Measurements from ENCODE around the gene HPCAL1.
"Not testable (repeated sequence)": the region's sequence is repeated elsewhere in the genome, so short reads cannot be mapped to it uniquely, and the experiment has no call there.

HPCAL1 gene

DNA sequence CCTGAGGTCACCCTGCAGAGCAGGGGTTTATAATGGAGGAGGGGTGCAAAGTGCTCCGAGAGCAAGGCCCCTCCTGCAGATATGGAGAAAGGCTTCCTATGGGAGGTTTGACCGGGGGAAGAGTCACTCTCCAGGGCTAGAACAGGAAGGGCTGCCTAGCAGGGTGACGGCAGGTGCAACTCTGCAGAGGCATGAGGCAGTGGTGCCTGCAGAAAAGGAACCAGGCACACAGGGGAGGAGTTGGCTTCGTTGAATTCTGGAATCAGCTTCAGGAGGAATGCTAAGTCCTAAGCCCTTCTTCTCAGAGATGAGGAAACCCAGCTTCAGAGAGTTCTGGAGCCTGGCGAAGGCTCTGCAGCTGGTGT lies 17.5 kb upstream of the HPCAL1 start:
- no peak for FAIRE-seq

DNA sequence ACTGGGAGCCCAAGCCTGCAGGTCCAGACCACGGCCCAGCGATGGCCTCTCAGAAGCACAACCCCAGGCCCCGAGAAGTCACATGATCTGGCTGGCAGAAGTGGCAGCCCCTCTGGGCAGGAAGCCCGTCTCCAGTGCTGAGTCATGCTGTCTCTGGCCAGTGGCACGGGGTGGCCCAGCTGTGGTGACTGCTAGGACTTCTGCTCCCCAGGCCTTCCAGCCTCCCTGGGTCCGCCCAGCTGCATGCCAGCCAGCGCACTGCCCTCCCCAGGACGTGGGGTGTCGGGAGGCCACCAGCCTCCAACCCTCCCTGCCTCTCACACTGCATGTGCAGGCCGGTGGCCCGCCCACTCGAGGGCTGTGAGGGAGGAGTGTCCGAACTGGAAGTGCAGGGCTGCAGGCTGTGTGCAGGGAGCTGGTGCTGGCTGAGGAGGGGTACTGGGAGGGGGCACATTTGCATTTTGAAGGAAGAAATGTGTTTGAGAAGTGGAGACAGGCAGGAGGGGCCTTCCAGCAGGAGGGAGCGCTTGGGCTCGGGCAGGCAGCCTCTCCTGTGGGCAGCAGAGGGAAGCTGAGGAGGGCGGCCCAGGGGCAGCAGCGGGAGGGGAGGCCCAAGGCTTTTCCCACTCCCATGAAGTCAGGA lies 17.0 kb upstream of the HPCAL1 start:
- FAIRE-seq = no peak

DNA sequence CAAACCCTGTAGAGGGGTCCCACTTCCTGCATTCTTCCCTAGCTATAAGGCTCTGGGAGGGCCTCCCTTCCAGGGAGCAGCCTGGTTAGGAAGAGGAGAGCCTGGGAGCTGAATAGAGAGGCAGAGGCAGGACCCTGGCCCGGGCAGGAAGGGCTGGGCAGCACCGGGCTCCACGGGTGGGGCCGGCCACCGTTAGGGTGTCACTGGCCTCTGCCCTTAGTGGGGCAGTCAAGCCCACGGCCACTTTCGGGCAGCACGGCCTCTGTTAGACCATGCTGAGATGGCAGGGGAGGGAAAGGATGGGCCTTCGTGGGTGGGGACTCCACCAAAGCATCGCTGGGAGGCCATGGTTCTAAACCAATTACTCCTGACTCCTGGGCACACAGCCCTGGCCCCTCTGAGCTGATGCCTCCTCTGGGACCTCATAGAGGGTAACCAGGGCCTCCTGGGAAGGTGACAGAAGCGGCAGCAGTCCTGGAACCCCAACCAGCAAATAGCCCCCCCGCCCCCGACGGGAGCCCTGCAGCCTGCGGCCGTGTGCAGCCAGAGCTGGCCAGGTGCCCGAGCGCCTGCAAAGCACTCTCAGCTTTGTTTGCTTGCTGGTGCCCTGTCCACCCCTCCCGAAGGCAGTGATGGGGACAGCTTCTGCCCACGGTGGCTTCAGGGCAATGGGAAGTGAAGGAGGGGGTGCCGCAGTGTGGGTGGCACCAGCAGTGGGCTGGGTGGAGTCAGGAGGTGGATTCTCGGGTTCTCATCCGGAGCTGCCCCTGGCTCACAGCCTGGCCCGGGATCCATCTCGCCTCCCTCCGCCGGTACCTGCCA lies 16.3 kb upstream of the HPCAL1 start:
- no peak for FAIRE-seq

DNA sequence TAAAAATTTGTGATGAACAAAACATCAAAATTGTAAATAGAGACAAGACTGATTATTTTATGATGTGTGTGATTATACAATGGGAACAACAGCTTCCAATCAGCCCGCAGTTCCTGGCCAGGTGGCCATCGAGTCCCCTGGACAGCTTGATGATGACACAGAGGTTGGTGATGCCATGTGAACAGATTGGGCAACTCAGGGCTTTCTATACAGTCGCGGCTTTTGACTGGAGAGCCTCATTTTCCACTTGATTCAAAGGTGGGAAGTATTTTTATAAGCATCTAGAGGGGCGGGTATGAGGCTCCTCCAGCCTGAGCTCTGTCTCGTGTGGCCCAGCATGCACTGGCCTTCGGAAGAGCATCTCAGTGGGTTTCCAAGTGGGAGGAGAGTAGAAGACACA lies 14.9 kb upstream of the HPCAL1 start:
- FAIRE-seq = no peak

DNA sequence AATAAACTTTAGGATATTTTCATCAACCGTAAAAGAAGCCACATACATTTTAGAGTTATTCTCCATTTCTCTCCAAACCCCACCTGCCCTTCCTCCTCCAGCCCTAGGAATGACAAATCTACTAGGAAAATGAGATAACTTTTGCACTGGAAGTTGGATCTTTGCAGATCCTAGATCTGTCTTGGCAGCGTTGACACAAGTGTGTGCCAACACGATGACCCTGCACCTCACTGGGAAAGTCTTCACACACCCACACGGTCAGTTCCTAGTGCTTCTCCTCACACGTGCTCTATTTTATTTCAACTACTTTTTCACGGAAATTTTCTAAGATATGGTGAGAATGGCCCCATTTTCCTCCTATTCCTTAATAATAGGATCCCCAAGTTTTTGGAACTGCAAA lies 14.1 kb upstream of the HPCAL1 start:
- FAIRE-seq = no peak

DNA sequence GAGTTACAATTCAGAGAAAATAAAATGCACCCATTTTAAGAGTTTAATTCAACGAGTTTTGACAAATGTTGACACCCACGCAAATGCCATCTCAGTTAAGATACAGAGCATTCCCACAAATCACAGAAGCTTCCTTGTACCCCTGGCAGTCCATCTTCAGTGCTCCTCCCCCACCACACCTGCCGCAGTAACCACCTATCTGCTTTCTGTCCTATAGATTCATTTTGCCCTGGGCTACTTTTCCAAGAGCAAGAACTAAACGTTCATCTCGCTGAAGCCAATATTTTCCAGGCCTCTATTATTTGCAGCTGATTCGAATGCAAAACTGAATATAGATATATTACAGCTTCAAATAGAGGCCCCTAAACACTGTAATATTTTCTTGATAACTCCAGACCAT lies 13.4 kb upstream of the HPCAL1 start:
- no peak for FAIRE-seq

DNA sequence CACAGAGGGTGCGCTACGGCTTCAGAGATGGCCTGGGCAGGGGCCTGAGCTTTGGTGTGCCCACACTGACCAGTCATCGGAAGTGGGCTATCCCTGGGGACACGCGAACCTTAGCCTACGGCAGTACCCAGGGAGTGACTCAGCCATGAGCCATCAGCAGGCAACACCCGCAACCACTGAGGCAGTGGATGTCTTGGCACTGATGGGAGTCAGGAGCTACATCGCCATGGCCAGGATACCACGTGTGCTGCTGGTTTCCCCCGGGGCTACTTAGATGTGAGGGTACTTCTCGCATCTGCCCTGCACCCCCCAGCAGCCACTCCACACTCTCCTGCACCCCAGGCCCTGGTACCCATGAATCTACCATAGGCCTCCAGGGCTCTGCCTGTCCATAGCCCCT lies 12.8 kb upstream of the HPCAL1 start:
- FAIRE-seq = no peak

DNA sequence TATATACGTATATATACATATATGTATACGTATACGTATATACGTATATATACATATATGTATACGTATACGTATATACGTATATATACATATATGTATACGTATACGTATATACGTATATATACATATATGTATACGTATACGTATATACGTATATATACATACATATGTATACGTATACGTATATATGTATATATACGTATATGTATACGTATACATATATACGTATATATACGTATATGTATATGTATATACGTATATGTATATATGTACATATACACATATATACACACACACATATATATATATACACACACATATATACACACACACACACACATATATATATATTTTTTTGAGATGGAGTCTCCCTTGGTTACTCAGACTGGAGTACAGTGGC lies 11.3 kb upstream of the HPCAL1 start:
- FAIRE-seq = not testable (repeated sequence)

DNA sequence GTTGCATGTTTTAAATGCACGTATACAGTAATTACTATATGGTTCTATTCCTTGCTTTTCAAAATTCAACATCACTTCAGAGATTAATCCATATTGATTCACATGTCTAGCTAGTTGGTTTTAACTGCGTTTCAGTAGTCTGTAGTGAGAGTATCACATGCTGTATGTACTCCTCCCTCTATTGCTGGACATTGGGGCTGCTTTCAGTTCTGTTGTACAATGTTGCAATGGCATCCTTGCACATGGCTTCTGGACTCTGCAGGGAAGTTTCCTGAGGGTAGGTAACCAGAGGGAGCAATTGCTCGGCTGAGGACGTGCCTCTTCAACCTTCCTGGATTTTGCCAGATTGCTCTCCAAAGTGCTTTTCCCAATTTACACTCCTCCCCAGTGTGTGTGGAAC lies 10.7 kb upstream of the HPCAL1 start:
- no peak for FAIRE-seq

DNA sequence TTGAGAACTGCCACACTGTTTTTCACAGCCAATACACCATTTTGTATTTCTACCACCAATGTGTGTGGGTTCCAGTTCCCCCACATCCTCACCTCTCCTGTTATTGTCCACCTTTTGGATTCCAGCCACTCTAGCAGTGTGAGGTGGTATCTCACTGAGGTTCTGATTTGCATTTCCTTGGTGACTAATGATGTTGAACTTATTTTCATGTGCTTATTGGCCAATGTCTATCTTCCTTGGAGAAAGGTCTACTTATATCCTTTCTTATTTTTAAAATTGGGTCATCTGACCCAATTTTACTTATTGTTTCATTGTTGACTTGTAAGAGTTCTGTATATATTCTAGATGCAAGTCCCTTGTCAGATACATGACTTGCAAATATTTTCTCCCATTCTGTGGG lies 9.1 kb upstream of the HPCAL1 start:
- no peak for FAIRE-seq

DNA sequence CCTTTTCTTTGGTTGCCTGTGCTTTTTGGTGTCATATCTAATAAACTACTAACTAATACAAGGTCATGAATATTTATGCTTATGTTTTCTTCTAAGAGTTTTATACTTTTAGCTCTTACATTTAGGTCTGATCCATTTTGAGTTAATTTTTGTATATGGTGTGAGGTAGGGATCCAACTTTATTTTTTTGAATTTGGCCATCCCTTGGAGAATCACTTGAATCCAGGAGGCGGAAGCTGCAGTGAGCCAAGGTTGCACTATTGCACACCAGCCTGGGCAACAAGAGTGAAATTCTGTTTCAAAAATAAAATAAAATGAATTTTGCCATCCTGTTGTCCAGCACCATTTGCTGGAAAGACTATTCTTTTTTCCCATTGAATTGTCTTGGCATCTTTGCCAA lies 8.6 kb upstream of the HPCAL1 start:
- FAIRE-seq = no peak

DNA sequence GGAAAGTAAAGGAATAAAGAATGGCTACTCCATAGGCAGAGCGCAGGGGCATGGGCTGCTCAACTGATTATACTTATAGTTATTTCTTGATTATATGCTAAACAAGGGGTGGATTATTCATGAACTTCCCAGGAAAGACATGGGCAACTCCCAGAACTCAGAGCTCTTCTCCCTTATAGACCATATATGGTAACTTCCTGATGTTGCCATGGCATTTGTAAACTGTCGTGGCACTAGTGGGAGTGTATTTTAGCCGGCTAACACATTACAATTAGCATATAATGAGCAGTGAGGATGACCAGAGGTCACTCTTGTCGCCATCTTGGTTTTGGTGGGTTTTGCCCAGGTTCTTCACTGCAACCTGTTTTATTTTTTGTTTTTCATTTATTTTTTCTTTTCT lies 7.1 kb upstream of the HPCAL1 start:
- FAIRE-seq = not testable (repeated sequence)

DNA sequence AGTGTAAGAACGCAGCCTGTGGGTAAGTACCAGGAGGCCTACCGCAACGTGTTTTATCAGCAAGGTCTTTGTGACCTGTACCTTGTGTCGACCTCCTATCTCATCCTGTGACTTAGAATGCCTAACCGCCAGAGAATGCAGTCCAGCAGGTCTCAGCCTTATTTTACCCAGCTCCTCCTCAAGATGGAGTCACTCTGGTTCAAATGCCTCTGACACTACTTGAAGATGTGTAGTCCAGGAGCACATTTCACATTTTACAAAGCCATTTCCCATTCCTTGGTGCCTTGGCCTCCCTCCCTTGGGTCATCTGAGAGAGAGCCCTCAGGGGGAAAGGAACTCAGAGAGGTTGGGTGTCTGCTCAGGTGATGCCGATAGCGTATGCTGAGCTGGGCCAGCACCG lies 6.6 kb upstream of the HPCAL1 start:
- no peak for FAIRE-seq

DNA sequence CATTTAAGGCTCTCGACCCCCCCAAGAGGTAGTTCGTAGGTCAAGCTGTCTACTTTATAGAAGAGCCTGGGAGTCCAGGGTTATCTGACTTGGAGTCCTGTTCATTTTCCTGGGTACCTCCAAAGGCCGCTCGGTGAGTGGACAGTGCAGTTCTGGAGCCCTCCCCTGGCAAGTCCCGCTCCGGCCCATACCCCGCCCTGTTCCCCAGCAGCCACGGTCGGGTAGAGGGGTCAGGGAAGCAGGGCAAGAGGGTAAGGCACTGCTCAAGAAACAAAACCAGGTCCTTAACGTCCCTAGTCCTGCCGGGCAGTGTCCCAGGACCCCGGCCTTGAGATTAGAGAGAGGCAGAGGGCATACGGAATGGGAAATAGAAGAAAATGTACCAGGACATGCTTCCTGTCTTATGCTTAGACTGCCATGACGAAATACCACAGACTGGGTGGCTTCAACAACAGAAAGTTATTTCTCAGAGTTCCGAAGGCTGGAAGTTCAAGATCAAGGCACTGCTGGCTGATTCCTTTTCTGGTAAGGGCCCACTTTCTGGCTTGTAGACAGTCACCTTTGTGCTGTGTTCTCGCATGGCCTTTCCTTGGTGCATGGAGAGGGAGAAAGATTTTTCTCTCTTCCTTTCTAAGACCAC lies 5.4 kb upstream of the HPCAL1 start:
- FAIRE-seq = no peak

DNA sequence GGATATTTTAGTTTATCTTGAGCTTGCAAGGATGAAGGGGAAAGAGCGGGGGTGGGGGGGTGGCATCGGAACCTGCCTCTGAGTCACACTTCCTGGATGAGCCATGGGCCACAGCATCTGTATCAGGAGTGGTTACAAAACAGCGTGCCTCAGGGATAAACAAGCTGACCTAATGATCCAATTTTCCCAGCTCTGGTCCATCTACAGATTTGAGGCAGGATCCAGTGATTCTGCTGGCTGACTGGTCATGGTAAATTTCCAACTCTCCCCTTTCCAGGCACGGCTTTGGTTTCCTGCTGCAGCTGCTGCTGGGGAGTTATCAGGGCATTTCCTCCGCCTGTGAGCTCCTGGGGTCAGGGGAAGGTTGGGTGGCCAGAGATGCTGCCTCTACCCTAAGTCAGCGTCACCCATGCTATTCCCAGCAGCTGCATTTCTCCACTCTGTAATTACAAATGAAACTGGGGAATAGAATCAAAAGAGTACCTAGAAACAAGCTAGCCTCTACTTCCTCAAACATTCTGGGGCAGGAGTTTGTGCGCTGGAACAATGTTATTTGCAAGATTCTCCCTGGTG lies 4.7 kb upstream of the HPCAL1 start:
- no peak for FAIRE-seq

DNA sequence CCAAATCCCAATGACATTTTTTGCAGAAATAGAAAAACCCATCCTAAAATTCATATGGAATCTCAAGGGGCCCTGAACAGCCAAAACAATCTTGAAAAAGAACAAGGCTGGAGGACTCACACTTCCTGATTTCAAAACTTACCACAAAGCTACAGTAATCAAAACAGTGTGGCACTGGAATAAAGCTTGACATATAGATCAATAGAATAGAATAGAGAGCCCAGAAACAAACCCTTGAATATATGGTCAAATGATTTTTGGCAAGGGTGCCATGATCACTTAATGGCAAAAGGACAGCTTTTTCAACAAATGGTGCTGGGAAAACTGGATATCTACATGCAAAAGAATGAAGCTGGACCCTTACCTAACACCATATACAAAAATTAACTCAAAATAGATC lies 3.9 kb upstream of the HPCAL1 start:
- FAIRE-seq = not testable (repeated sequence)

DNA sequence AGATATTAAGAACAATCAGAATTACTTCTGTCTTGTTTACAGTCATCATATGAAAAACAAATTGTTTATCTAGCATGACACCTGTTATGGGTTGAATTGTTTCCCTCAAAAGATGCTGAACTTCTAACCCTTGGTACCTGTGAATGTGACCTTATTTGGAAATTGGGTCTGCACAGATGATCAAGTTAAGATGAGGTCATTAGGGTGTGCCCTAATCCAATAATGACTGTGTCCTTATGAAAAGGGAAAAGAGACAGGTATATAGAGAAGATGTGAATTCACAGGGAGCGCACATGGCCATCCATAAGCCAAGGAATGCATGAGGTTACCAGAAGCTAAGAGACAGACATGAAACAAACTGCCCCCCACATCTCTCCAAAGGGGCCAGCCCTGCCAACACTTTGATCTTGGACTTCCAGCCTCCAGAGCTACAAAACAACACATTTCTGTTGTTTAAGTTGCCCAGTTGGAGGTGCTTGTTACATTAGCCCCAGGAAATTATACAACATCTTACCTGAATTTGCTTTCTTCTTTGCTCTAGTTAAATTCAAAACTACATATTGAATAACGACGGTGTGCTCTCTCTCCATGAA lies 2.3 kb upstream of the HPCAL1 start:
- FAIRE-seq = no peak

DNA sequence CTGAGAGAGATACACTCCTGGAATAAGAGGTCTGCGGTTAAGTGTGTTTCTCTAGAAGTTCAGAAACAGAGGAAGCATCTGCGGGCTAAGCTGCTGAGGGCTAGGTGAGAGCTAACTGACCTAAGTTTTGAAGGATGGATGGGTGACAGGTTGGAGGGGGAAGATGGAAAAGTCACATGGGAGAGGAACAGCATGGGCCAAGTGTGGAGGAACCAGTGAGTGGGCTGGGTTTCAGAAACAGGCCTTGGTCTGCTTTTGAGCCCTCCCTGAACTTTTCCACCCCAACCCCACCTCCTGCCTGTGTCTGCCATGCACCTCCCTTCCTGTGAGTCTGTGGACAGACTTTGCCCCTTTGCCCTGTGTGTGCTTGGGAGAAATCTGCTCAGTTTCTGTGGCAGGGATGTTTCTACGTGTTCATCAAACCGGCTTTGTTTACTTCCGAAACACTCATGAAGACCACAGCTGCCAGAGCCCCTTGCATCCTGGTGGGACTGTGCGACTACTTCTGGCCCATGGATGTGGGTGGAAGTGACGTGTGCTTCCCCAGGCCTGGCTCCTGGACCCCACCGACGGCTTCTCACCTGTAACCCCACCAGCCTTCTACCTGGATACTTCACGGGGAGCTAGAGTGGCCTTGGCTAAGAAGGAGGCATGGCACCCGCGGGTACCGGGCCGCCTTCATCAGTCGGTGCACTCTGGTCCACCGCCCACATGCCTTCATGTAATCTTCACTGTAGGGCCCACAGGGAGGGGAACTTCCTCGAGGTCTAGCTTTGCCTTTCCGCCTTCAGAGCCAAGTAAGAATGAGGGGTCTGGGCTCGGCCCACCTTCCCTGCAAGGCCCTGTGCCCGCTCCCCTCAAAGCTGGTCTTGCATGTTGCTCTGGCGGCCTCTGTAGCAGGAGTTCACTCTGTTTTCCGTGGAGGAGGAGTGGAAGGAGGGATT lies 1.4 kb upstream of the HPCAL1 start:
- FAIRE-seq = no peak

DNA sequence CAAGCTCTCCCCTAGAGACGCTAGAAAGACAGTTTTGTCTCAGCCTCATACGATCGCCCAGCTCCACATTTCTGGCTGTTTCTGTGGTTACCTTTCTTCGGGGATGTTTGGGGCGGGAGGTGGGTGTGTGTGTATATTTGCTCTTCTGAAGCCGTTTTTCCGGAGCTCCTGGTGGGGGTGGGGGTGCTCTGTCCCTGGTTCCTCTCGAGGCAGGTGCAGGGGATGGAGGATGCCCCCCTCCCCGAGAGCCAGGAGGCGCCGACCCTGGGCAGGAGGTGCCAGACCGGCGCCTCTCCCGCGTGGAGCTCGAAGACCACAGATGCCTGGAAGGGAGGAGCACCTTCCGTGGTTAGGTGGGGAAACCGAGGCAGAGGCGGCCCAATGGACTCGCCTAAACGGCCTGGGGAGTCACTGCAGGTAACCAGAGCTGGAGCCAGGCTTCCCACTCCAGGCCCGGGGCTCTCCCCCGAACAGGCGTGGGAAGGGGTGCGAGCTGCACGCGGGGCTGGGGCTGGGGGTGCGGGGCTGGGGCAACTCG lies 694 bp upstream of the HPCAL1 start:
- FAIRE-seq = no peak

DNA sequence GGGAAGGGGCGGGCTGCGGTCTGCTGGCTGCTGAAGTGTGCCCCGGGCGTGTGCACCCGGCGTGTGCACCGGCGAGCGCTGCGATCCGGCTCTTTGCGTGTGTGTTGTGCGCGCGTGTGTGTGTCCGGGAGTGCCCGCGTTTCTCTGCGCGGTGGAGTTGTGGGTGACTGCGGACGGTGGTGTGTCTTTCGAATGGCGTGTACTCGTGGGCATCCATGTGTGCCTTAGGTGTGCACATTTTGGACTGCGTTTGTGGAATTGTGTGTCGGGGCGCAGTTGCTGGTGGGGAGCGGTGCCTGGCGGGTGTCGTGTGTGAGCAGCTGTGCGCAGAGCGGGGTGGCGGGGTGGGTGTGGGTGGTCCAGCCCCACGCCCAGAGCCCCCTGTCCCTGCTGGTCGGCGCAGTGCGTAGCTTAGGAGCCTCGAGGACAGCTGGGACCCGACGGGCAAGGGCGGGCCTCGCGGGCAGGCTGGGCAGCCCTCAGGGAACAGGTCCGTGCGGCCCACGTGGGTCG lies 533 bp downstream of the HPCAL1 start:
- no peak for FAIRE-seq

DNA sequence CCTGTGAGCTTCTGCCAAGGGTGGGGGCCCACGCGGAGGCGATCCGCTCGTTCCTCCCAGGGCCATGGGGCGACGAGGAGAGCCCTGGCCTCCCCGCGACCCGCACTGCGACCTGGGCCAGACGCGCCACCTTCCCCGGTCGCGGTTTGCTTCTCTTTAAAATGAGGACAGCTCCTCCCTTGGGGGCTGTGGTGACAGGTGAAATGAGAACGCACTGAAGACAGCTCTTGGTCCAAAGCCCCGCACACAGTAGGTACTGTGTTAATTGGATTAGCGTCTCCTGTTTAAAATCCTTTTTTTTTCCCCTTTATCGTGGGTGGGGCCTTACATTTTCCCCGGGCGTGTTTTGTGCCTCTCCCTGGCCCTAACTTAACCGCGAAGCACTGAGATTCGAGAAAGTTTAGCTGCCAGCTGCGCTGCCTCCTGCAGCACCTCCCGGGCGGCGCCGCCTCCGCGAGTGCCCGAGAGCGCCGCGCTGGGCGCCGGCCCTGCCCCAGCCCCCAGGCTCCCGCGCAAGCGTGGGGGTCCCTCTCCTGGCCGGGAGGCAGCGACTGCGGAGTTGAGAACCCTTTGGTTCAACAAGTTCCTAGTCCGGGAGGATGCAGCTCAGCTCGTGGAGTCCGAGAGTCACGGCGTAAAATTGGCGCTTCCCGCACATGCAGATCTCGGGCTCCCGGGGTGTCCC lies 1.1 kb downstream of the HPCAL1 start:
- no peak for FAIRE-seq
